Stimulated activated CD4-positive, alpha-beta T cell treated with anti-CD3 and anti-CD28 coated beads, Interleukin-1b, Interleukin-23, amount 100 ng/mL, for 1 hour (primary cell): Measurements from ENCODE around the gene MTCH2.
"Not testable (repeated sequence)": the region's sequence is repeated elsewhere in the genome, so short reads cannot be mapped to it uniquely, and the experiment has no call there.

Experiments used
- DNase-seq, 2 donors: peaks; one replicate each; pipeline ENCODE4 v3.0.0-alpha.2; 2020; ENCODE audit warnings: low read depth in 2 of 2

The MTCH2 gene

DNA sequence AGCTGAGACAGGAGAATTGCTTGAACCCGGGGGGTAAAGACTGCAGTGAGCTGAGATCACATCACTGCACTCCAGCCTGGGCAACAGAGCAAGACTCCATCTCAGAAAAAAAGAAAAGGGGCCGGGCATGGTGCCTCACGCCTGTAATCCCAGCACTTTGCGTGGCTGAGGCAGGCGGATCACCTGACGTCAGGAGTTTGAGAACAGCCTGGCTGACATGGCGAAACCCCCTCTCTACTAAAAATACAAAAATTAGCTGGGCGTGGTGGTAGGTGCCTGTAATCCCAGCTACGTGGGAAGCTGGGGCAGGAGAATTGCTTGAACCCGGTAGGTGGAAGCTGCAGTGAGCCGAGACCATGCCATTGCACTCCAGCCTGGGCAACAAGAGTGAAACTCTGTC is 6.0 kb downstream of the MTCH2 start:
- DNase-seq, result not testable (repeated sequence)

DNA sequence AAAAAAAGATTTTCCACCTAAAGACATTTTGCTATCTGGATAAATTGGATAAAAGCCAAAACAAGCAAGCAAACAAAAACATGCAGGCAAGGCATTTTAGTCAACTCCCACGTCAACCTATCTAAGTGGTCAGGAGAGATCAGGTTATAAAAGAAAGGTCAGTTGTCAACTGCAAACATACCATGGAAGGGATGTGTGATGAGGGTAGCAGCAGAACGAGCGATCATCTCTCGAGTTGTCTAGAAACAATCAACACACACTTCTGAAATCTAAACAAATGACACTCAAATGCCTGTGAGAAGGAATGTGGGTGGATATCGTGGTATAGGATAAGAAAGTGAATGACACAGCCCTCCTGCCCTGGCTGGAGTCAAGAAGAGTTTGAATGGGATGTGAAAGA is 10.9 kb downstream of the MTCH2 start:
- no peak for DNase-seq

DNA sequence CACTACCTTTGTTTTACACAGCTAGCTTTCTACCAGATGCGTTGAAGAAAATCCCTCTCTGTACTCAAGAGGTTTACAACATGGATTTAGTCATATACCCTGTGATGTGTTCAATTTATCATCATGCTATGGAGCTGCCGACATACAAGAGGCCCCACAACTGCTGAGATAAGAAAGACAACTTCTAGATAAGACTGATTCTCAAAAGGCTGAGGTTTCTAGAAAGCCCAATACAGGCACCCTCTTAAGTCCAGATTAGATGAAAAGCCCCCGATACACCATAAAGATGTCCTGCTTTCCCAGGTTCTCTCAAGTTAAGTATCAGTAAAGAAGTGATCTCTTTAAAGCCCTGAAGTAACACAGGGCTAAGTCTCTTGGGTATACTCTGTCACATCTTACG is 14.3 kb downstream of the MTCH2 start:
- no peak for DNase-seq

DNA sequence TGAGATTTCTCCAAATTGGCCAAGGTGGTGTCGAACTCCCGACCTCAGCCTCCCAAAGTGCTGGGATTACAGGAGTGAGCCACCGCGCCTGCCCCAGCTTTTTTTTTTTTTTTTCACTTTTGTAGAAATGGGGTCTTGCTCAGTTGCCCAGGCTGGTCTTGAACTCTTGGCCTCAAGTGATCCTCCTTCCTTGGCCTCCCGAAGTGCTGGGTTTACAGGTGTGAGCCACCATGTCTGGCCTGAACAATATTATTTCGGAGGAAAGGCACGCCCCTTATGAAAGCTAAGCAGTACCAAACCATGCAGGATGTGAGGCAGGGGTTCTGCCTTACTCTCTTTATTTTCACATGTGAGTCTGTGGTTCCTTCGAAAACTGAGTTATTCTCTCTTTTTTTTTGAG is 16.1 kb downstream of the MTCH2 start:
- no peak for DNase-seq

DNA sequence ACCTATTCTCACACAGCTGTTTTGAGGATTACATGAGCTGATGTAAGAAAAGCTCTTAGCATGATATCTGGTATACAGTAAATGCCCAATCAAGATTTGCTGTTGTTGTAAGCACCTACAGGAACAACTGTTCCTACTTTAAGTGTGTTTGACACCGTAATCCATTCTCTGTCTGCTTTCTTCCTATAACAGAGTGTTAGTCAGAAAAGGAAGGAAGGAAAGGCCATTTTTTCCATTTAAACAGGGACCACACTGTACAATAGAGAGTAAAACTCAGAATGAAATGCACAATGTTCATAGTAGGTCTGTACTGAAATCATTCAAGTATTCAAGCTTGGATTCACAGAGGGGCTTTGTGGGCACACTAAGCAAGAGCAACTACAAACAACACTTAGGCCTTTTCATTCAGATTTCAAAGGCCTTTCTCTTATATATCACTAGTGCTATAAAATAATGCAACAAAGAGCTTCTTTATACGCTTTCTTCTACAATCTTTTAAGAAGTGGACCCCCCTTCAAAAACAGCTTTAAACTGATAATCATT is 21.5 kb downstream of the MTCH2 start:
- no peak for DNase-seq

DNA sequence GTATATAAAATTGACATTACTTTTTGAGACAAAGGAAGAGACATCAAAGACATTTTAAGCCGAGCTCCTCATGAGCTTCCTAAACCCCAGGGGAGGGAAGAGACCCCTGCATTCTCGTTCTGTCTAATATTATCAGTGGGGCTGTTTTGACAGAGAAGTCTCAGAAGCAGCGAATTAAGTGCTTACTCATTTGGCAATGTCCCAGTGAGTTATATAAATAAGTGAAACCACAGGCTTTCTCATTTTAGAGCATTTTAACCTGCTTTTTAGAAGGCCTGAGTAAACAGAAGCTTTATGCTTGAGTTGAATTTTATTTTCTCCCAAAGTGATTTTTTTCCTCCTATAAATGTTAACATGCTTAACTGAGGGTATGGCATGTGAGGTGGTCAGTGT is 24.9 kb downstream of the MTCH2 start:
- DNase-seq, result no peak

DNA sequence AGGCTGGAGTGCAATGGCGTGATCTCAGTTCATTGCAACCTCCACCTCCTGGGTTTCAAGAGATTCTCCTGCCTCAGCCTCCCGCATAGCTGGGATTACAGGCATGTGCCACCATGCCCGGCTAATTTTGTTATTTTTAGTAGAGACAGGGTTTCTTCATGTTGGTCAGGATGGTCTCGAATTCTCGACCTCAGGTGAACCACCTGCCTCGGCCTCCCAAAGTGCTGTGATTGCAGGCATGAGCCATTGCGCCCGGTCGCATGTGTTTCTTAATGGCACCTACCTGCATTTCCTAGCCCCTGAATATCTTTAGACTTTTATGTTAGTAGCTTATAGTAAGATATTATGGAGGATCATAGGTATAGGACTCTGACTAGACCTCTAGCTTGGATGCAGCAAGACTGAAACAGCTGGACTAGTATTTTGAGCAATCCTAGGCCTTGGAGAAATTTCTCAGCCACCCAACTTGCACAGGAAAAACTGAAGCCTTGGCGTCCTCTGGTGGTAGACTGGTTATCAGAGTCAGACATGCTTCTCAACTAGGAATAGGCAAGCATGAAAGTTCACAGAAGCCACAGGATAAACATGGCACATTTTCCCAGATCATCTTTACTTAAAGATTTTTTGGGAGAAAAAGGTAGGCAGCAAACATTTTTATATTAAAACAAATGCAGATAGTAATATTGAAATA is 25.5 kb downstream of the MTCH2 start:
- no peak for DNase-seq

DNA sequence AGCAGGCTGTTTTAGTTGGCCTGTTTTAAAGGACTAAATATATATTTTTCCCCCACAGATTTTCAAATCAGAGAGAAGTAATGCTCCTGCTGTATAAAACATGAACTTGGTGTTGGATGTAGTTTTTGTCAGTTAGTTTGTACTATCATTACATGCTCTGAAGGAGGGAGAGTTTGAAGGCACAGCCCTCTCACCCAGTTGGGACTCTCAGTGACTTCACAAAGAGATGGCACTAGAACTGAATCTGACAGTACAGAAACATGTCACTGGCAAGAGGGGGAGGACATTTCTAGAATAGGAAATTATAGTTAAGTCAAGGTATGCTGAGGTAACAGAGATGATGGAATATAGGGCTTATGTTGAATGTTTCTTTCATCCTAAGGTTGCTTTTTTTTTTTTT is 27.1 kb downstream of the MTCH2 start:
- no peak for DNase-seq

DNA sequence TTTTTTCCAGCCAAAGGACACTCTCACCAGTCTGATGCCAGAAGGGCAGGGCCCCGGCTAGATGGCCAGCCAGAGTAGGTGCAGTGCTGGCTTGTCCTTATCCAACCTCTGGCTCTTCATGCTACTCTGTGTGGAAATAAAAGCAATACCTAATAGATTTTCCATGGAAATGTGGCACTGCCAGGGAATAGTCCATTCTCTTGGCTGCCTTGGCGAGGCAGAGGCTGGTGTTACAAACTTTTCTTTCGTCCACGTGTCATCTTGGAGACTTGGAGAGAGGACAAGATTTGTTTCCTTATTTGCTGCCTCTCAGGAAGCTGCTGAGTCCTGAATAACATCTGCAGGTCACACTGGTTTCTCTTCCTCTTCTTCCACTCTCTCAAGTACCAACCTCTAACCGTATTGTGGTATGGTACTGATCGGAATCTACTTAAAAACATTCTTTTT is 31.0 kb downstream of the MTCH2 start:
- no peak for DNase-seq

DNA sequence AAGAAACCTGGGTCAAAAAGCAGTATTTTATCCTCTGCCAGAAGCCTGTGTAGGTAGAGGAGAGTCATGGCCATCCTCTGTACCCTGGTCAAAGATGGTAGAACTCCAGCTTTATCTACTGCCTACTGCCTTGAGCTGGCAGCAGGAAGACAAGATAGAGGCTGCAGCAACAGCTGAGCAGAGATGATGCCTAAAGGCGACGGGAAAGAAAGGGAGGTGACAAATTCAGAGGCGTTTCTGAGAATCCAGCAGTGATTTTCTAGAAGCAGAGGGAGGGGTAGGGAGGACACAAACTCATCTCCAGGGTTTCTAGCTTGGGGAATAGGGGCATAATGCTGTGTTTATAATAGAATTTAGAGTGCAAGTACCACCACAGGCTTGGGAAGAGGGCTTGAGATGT is 32.7 kb downstream of the MTCH2 start:
- DNase-seq, result no peak

DNA sequence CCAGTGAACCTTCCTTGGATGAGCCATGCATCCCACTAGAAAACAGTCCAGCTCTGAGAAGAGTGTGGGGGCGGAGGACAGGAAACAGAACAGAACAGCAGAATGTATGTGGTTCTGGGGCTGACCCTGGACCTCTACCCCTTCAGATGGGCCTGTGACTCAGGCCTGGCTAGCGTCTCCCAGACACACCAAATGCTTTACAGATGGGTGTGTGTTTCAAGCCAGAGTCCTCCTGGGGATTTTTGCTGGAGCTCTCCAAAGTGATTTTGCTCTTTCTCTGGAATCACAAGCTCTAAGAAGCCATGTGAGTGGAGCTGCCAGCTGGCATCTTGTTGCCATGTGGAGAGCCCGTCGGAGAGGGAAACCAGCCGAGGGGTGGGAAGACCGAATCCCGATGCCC is 35.0 kb downstream of the MTCH2 start:
- no peak for DNase-seq

DNA sequence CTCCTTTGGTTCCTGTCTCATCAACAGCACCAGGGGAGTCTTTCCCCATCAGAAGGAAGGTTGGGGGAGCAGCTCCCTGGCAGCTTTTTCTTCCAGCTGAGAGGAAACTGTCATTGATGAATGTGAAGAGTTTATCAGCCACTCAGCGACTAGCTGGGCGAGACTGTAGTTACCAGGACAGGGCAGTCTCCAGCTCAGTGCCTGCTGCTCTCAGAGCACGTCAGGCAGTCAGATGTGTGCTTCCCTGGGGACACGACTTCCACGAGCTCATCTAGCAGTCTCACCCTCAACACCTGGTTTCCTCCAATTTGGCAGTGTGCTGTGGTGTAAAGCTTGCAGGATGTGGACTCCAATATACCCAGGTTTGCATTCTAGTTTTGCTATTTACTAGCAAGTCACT is 35.6 kb downstream of the MTCH2 start:
- DNase-seq, result no peak

DNA sequence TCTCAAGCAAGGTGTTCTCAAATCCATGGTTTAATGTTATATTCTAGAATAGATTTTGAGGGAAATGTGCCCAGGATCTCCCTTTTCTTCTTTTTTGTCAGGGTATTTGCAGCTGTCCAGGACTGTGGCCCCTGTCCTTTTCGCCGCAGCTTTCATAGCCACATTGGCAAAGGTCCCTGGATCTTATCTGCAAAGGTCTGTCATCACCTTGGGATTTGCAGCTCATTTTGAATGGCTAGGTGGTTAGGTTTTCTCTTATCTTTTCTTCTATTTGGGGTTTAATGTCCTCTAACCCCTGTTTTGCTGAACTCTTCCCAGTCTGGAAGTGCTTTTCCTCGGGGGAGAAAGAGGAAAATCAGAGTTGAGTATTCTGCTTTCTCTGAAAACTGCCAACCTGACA is 36.4 kb downstream of the MTCH2 start:
- DNase-seq, result no peak

DNA sequence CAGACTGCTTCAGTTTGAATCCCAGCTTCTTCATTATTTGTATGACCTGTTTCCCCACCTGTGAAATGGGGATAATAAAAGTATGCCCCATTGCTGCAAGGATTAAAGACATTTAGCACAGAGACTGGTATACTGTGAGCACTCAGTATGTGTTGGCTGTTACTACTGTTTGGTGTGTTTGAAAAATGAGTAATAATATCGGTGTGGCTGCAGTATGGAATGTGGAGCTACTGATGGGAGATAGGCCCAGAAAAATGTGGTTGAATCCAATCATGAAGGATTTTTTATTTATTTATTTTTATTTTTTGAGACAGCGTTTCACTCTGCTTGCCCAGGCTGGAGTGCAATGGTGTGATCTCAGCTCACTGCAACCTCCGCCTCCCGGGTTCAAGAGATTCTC is 39.1 kb downstream of the MTCH2 start:
- no peak for DNase-seq

DNA sequence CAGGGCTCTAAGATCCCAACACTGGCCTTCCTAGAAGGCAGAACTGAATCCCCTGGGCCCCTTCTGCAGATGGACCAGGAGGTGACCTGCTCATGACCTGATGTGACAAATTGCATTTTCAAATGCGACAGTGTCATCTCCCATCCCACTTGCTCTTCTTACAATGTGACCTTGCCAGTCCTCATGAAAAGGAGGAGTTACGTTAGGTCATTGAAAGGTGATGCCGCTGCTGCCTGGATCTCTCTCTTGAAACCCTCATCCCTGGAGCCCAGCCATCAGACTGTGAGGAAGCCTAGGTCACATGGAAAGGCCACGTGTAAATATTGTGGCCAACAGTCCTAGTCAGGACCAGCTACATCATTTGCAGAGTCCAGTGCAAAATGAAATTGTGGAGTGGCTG is 42.5 kb downstream of the MTCH2 start:
- no peak for DNase-seq

DNA sequence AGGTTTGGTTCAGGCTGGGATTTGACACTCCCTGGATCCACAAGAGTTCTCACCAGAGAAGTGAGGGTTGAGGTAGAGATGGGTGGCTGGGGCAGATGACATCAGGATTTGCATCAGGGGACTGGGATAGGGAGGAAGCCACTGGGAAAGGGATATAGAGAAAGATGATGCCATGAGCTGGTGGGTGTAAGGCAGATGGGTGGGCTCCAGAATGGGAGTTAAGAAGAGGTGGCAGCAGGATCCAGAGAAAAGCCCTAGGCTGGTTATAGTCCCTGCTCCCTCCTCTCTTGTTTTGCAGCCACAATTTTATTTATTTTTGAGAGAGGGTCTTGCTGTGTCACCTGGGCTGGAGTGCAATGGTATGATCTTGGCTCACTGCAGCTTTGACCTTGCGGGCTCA is 46.4 kb downstream of the MTCH2 start:
- no peak for DNase-seq

DNA sequence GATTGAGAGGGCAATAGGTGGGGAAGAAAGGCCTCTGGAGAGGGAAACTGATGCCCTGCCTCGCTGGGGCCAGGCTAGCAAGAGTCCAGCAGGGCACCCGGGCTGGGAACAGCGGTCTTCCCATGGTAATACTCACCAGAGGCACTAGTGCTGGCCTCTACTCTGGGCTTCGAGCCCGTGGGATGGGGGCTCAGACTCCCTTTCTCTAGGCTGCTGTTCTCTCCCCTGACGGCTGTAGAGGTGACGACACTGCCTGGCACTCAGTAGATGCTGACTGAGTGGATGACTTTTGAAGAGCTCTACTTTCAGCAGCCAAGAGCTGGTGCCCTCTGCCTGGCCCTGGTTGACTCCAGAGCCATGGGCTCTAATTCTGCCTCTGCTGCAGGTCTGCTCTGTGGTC is 47.3 kb downstream of the MTCH2 start:
- no peak for DNase-seq

DNA sequence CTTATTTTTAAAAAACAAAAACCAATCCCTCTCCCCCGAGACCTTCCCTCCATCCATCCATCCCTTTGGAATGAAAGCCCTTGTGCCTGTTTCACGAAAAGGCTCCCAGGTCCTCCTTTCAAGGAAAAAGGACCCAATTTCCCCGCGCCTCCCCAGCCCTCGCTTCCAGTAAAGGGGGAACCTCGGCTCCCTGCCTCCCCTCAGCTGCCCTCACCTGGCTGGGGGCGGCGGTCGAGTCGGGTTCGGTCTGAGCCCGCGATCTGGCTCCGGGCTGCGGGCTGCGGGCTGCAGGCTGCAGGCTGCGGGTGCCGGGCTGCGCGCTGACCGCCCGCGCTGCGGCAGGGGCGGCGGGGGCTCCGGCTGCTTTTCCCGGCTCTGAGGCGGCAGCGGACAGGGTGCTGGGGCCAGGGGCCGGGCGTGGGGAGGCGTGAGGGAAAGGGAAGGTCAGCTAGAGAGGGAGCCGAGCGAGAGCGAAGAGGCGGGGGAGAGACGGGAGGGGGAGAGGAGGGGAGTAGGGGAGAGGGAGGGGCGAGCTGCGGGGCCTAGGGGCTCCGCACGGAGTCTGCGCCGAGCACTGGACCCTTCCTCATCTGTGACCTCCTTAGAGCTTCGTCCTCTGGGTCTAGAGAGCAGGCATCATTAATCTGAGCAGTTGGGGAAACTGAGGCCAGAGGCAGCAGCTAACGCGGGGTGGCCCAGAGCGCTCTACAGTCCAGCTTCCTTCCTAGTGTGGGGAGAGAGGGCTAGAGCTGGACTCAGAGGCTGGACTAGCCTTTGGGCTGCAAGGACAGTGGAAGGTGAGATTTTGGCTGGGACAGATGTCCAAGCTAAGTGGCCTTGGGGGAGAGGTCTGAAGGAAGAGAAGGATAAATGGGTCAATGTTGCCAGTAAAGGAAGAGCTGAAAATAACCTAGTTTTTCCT is 48.2 kb downstream of the MTCH2 start, which contains the start of gene C1QTNF4:
Gene C1QTNF4 (minus strand): TSS at position 478 of the 922 bp plus-strand sequence. CDS start 3,601 bp downstream, outside the sequence.
- no peak for DNase-seq

DNA sequence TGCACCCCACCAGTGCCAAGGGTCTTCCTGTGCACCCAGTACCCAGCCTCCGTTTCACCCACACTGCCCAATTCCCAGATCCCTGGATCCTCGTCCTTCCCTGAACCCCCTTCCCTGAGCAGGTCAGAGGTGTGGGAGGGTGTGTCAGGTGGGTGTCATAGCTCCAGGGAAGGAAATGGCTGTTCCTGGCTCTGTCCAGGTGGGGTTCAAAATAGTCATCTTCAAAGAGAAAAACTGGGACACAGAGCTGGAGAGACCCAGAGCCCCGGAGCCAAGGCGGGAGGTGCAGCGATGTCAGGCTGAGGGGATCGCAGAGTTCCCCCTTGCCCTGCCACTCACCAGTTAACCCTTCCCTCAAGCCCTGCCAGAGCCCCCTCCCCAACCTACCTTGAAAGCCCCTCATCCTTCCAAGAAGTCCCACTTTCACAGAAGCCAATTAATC is 48.8 kb downstream of the MTCH2 start:
- no peak for DNase-seq

DNA sequence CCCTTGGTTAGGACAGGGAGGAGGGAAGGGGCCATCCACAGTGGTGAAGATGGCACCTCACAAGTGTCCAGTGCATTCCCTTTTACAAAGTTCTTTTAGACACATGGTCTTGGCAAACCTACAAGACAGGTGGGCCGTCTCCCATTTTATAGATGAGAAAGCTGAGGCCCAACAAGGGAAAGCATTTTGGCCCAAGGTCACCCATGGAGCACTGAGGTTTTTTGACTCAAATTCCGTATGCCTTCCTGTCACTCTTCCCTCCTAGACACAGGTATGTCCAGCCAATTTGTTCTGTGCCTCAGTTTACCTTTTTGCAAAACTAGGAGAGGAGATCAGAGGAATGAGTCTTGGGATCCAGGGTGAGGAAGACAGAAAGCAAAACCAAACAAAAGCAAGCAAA is 49.4 kb downstream of the MTCH2 start:
- DNase-seq, result no peak

DNA sequence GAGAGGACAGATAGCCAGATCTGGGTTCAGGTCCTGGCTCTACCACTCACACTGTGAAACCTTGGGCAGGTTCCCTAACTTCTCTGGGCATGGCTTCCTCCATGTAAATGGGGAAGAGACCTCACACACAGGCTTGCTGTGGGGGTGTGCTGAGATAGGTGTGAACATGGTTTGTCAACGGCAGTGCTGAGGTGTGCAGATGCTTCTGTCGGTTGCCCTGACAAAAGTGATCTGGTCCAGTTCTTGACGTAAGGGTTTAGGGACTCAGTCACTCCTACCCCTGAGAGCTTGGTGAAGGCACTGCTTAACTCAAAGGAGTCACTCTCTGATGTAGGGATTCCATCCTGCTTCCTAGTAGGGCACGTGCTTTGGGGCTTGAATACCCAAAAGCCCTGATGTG is 50.1 kb downstream of the MTCH2 start:
- no peak for DNase-seq

DNA sequence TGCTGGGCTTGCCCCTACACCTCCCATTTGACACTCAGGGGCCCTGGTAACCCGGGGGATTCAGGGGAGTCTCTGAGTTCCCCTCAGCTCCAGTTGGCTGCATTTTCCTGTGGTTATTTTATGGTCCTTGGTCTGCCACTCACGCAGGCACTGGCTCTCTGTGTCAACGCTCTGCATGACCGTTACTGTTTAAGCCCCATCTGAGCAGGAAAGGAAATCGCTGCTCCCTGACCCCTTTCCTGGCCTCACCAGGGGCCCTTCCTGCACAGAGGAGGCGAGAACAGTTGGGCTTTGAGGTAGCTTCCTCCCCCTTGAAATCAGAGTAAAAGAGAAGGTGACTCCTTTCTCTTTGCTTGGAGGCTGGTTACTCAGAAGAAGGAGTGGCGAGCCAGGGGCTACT is 50.6 kb downstream of the MTCH2 start:
- DNase-seq, result no peak
